Heart right ventricle (tissue), 16 donors: Measurements from ENCODE around the gene NRXN3. TPM values are rescaled to one million over a fixed set of nuclear protein-coding genes. Genes with fewer than 3 reads are reported as not detected.

ENCODE experiments used
- ATAC-seq, 8 donors: fragments of 200-7000 bp; cut with Tn5 transposase; one replicate each; pipeline ENCODE4 v1.9.1; 2020; ENCODE audit warnings: mild to moderate bottlenecking in 8 of 8, moderate library complexity in 8 of 8, moderate number of reproducible peaks in 1 of 8
- DNase-seq, 2 donors: peaks; one replicate each; pipeline ENCODE4 v3.0.0-alpha.2; 2020
- H3K27ac ChIP-seq, 10 donors: fragments of 200-600 bp; sonication (generic) in 2 of 10; one replicate each; pipeline versions ENCODE4 v1.5.0 to v1.8.0; 2020 to 2022; ENCODE audit warnings: mild to moderate bottlenecking in 3 of 10
- H3K27me3 ChIP-seq, 7 donors: fragments of 200-600 bp; one replicate each; pipeline ENCODE4 v1.8.0; 2021 to 2022; ENCODE audit warnings: mild to moderate bottlenecking in 2 of 7
- H3K36me3 ChIP-seq, 9 donors: fragments of 200-600 bp; sonication (generic) in 1 of 9; one replicate each; pipeline versions ENCODE4 v1.5.0 to v1.8.0; 2020 to 2022; ENCODE audit warnings: mild to moderate bottlenecking in 2 of 9
- H3K4me1 ChIP-seq, 9 donors: fragments of 200-600 bp; sonication (generic) in 1 of 9; one replicate each; pipeline versions ENCODE4 v1.5.0 to v1.8.0; 2020 to 2022; ENCODE audit warnings: mild to moderate bottlenecking in 4 of 9
- H3K4me3 ChIP-seq, 10 donors: fragments of 200-600 bp; sonication (generic) in 2 of 10; one replicate each; pipeline versions ENCODE4 v1.5.0 to v1.8.0; 2020 to 2022; ENCODE audit warnings: mild to moderate bottlenecking in 7 of 10, moderate library complexity in 2 of 10
- H3K9me3 ChIP-seq, 11 donors: fragments of 200-600 bp in 10 of 11; sonication (generic) in 2 of 11; one replicate each; pipeline versions ENCODE4 v1.5.0 to v1.8.0; 2013 to 2022; ENCODE audit warnings: mild to moderate bottlenecking in 2 of 11, control low read depth in 1 of 11, moderate library complexity in 1 of 11
- WGBS, 2 donors: extraction: QIAGEN DNeasy Blood & Tissue Kit; methylation state at CpG; one replicate each; pipeline ENCODE4 v1.1.7; 2013; ENCODE audit warnings: inconsistent platforms in 1 of 2; 5-methylcytosine and 5-hydroxymethylcytosine counted together
- intact Hi-C, 10 donors: fragments of 100-400 bp; cut with DNase I; formaldehyde crosslinking; loops; one replicate each; pipeline versions ENCODE4 v1.11.1 to v1.14.2; 2022
- polyA plus RNA-seq, 2 donors: library from polyadenylated mRNA; stranded (reverse); fragments of 200-250 nt; gene quantifications; one replicate each; pipeline ENCODE4 v1.2.3, GENCODE V29; 2013
- total RNA-seq, 10 donors: library from RNA; stranded (reverse); fragmentation: NEBNext Ultra II Directional in 3 of 10; extraction: Animal tissue kit (Norgen Biotek cat#: 25700) in 3 of 10; gene quantifications; one replicate each; pipeline versions ENCODE4 v1.2.1 to v1.2.4, GENCODE V29; 2021 to 2023
- TF ChIP-seq, protein P1 (sequence below), 9 donors: fragments of 200-600 bp; sonication (generic) in 2 of 9; IDR thresholded peaks; one replicate each; pipeline versions ENCODE4 v1.5.0 to v1.8.0; 2021 to 2022; ENCODE audit warnings: antibody characterized with exemption in 9 of 9, mild to moderate bottlenecking in 5 of 9, moderate library complexity in 1 of 9
- donor health status: Arrhythmogenic right ventricular cardiomyopathy.
- donor health status: ischemic (EF 13 %, LVEDD 7.1; RV severe dilation, severe dysfunction).
- donor health status: healthy with polysubstance abuse.
- donor health status: DM: no; HTN: yes; CAD: no.
- donor health status: DM: no; HTN: no; CAD: no.
- donor health status: ischemic (EF 25% LVEDD 6.9; RV normal size, moderate dysfunction).
- donor health status: ischemic (EF 25% LVEDD 5.7; RV mildly dilated, moderate dysfunction).
- donor health status: healthy.
- donor health status: DM: yes; HTN: yes; CAD: no.
- donor health status: Ischemic cardiomyopathy.
- donor health status: ischemic (EF 35%, LVEDD 5.7; RV mildly dilated, moderate dysfunction).
- donor health status: nonischemic (EF 11% LVEDD 7.7; RV severe dilation, severe dysfunction).
- donor health status: DM: yes; HTN: yes; CAD: no.
- donor health status: PGD.
- donor health status: ischemic (EF 29% LVEDD 5.4; RV normal size, mild dysfunction).
- donor health status: nonischemic (EF 23%, LVEDD 6.1; RV moderate dilation, normal function).

Gene NRXN3
- total and polyA plus RNA-seq, 12 donors = 0.23 to 1.8 (median 0.87) TPM

DNA sequence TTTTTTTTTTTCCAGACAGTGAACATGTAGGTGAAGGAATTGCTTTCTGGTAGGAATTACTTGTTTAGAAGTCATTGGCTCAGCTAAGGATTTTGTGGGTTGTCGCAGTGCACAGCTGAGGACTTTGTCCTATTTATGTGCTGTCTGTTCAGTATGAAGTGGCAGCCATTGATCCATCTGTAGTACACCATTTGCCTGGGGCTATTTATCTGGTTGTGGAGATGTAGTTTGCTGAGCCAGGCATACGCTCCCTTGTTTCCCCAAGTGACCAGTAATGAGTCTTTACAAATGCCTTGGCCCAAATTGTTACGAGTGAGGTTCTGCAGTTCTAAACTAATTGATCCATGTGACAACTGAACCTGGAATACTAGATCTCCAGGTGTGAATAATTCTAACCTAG lies 140.1 kb downstream of the NRXN3 start:
- DNase-seq (no peak), ATAC-seq (no peak)
- H3K27me3 ChIP-seq = peaks cover 0 to 23% (median 7%) of the 10 kb centered on the region in 7 donors
- WGBS, 2 donors = 82 to 86% methylated on average over 3 of the region's 3 CpGs
- no peak overlapping the region for H3K4me3 ChIP-seq
- intact Hi-C loops = no loop called here
- H3K9me3 ChIP-seq = no peaks in the 10 kb centered on the region
- H3K4me1 ChIP-seq = no peaks in the 10 kb centered on the region
- TF ChIP-seq, protein P1, sequence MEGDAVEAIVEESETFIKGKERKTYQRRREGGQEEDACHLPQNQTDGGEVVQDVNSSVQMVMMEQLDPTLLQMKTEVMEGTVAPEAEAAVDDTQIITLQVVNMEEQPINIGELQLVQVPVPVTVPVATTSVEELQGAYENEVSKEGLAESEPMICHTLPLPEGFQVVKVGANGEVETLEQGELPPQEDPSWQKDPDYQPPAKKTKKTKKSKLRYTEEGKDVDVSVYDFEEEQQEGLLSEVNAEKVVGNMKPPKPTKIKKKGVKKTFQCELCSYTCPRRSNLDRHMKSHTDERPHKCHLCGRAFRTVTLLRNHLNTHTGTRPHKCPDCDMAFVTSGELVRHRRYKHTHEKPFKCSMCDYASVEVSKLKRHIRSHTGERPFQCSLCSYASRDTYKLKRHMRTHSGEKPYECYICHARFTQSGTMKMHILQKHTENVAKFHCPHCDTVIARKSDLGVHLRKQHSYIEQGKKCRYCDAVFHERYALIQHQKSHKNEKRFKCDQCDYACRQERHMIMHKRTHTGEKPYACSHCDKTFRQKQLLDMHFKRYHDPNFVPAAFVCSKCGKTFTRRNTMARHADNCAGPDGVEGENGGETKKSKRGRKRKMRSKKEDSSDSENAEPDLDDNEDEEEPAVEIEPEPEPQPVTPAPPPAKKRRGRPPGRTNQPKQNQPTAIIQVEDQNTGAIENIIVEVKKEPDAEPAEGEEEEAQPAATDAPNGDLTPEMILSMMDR (IDR thresholded peaks at IDR 0.05) = no peak
- no peak overlapping the region for H3K27ac ChIP-seq
- H3K36me3 ChIP-seq = no peaks in the 10 kb centered on the region

- no peaks in the 10 kb centered on the region for H3K4me1 ChIP-seq
- no peak overlapping the region for H3K4me3 ChIP-seq
- H3K9me3 ChIP-seq = no peaks in the 10 kb centered on the region
- WGBS, 2 donors = 83 to 88% methylated on average over 3 of the region's 3 CpGs
- TF ChIP-seq, protein P1 (IDR thresholded peaks at IDR 0.05) = no peak
- DNase-seq (no peak), ATAC-seq (no peak)
- intact Hi-C loops = no loop called here
- peaks cover 0 to 32% (median 12%) of the 10 kb centered on the region in 7 donors for H3K27me3 ChIP-seq
- no peak overlapping the region for H3K27ac ChIP-seq
- no peaks in the 10 kb centered on the region for H3K36me3 ChIP-seq
These were observed 143.3 kb downstream of the NRXN3 start for GRCh38 chr14:78313499-78313898.

- peaks cover 0 to 41% (median 18%) of the 10 kb centered on the region in 7 donors for H3K27me3 ChIP-seq
- H3K36me3 ChIP-seq = no peaks in the 10 kb centered on the region
- no peaks in the 10 kb centered on the region for H3K9me3 ChIP-seq
- H3K4me1 ChIP-seq = no peaks in the 10 kb centered on the region
- no peak overlapping the region for H3K4me3 ChIP-seq
- intact Hi-C loops = no loop called here
- TF ChIP-seq, protein P1 (IDR thresholded peaks at IDR 0.05) = no peak
- H3K27ac ChIP-seq = no peak overlapping the region
- 62 to 73% methylated on average over 4 of the region's 4 CpGs for WGBS, 2 donors
- ATAC-seq = no peak
- no peak for DNase-seq
These were observed 144.3 kb downstream of the NRXN3 start for GRCh38 chr14:78314484-78314883.

DNA sequence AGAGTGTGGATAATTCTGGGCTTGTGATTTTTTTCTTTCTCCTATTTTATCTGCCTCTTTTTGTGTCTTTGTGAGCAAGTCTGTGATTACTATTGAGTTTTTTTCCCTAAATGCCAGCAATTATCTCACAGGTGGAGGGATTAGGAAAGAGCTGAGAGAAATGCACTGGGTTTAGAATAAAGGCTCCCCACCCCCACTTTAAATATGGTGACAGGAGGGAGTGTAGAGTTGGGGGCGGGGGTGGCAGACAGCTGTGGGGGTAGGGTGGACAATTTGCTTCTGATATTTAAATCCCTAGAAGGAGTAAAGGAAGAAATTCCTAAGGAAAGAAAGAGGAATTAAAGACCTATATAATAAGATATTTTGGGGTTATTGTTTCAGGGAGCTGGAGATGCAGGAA lies 145.9 kb downstream of the NRXN3 start:
- Histone ChIP-seq H3K36me3 (no peaks in the 10 kb centered on the region), H3K9me3 (no peaks in the 10 kb centered on the region), H3K27me3 (peaks cover 0 to 47% (median 32%) of the 10 kb centered on the region in 7 donors), H3K27ac (no peak overlapping the region), H3K4me1 (no peaks in the 10 kb centered on the region), H3K4me3 (no peak overlapping the region)
- intact Hi-C loops = no loop called here
- TF ChIP-seq, protein P1 (IDR thresholded peaks at IDR 0.05) = no peak
- ATAC-seq (no peak), DNase-seq (no peak)
- 29 to 31% methylated on average over 1 of the region's 1 CpG for WGBS, 2 donors
